Erythroblast (primary cell): ENCODE data around the gene ZNF618.

Source experiments
- GATA1 ChIP-seq: IDR thresholded peaks from 2 replicates; pipeline ENCODE4 v1.6.1; 2011; ENCODE audit warnings: low read depth, mild to moderate bottlenecking, control low read depth, low read length, moderate library complexity
- POLR2A ChIP-seq: IDR thresholded peaks from 2 replicates; pipeline ENCODE4 v1.6.1; 2011; ENCODE audit warnings: mild to moderate bottlenecking, low read length

DNA sequence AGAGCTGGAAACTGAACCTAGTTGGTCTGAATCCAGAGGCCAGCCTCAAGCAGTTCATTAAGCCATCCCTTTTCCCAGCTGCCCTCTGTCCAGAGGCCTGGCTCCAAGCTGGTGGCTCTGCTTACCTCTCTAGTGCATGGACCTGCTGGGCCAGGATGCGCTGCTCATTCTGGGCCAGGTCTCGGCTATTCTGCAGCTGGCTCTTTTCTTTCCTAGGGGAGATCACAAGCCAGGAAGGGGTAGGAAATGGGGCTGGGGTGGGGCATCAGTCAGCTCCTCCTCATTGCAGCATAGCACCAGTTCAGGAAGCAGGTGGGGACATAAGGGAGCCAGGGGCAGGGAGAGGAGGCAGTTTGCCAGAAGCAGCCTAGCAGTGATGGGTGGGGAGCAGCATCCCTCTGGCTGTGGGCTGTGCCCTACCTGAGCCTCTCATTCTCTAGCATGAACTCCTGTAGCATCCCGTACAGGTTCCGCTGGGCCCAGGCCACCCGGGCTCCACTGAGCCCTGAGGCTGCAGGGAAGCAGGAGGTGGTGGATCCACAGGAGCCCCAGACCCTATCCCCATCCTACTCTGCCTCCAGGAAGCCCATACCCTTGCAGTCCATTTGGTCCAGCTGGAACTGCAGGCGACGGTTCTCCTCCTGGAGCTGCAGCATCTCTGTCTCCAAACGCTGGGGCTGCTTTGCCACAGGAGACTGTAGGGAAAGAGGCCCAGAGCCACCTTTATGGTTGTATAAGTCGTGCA lies 217.8 kb downstream of the ZNF618 start:
- TF ChIP-seq POLR2A (no peak), GATA1 (no peak)
